SK-N-SH treated with all-trans-retinoic acid at 6 μM for 48 hours (cell line): ENCODE data around the gene SUCLG1.

ENCODE experiments used
- ARNTL ChIP-seq: fragments of 450-650 bp; formaldehyde crosslinking; IDR thresholded peaks from 2 replicates; pipeline ENCODE4 v1.5.0; 2020; ENCODE audit warnings: low read depth, mild to moderate bottlenecking, moderate library complexity, borderline replicate concordance
- CSDC2 ChIP-seq: fragments of 250-450 bp; sonication (Bioruptor Pico); IDR thresholded peaks from 2 replicates; pipeline ENCODE4 v1.5.0; 2020; ENCODE audit warnings: mild to moderate bottlenecking, moderate library complexity
- ESRRG ChIP-seq: fragments of 250-450 bp; sonication (Bioruptor Pico); IDR thresholded peaks from 2 replicates; pipeline ENCODE4 v1.6.1; 2021; ENCODE audit warnings: mild to moderate bottlenecking
- ISL1 ChIP-seq: fragments of 250-450 bp; sonication (Bioruptor Pico); IDR thresholded peaks from 2 replicates; pipeline ENCODE4 v2.1.2; 2022; ENCODE audit warnings: mild to moderate bottlenecking, moderate library complexity
- OSR1 ChIP-seq: fragments of 250-450 bp; sonication (Bioruptor Pico); IDR thresholded peaks from 2 replicates; pipeline ENCODE4 v1.8.0; 2022; ENCODE audit warnings: moderate library complexity, mild to moderate bottlenecking, inconsistent platforms
- PATZ1 ChIP-seq: fragments of 250-450 bp; sonication (Bioruptor Pico); IDR thresholded peaks from 2 replicates; pipeline ENCODE4 v1.8.0; 2020; ENCODE audit warnings: mild to moderate bottlenecking, moderate library complexity, borderline replicate concordance
- TCF4 ChIP-seq: fragments of 250-450 bp; sonication (Bioruptor Pico); IDR thresholded peaks from 2 replicates; pipeline ENCODE4 v1.8.0; 2021; ENCODE audit warnings: mild to moderate bottlenecking, moderate library complexity, borderline replicate concordance
- ZFP3 ChIP-seq: fragments of 250-450 bp; sonication (Bioruptor Pico); IDR thresholded peaks from 2 replicates; pipeline ENCODE4 v1.5.0; 2020; ENCODE audit warnings: mild to moderate bottlenecking, moderate library complexity
- ZFP30 ChIP-seq: fragments of 450-650 bp; formaldehyde crosslinking; IDR thresholded peaks from 2 replicates; pipeline ENCODE4 v1.5.0; 2022; ENCODE audit warnings: mild to moderate bottlenecking, moderate library complexity
- ZNF8 ChIP-seq: fragments of 450-650 bp; formaldehyde crosslinking; IDR thresholded peaks from 2 replicates; pipeline ENCODE4 v1.5.0; 2020; ENCODE audit warnings: mild to moderate bottlenecking, moderate library complexity

- TF ChIP-seq PATZ1 (CRISPR knock-in tag) (no peak), TCF4 (CRISPR knock-in tag) (no peak), ZFP3 (CRISPR knock-in tag) (no peak), CSDC2 (no peak), ESRRG (CRISPR knock-in tag) (no peak), ARNTL (CRISPR knock-in tag) (no peak), ZFP30 (CRISPR knock-in tag) (no peak), ISL1 (CRISPR knock-in tag) (no peak), OSR1 (CRISPR knock-in tag) (no peak), ZNF8 (CRISPR knock-in tag) (no peak)
Measured at GRCh38 chr2:84380875-84381274, 78.2 kb downstream of the SUCLG1 start.
